HepG2 (cell line): ENCODE measurements around the gene SC5D.

Experiments
- YY1 ChIP-seq: IDR thresholded peaks from 2 replicates; pipeline ENCODE4 v1.6.1; 2011; ENCODE audit warnings: low read length, low read depth, moderate library complexity, mild to moderate bottlenecking; ENCODE audit not compliant: insufficient read depth, insufficient replicate concordance
- TF ChIP-seq, protein P1 (sequence below): sonication (generic); formaldehyde crosslinking; conservative IDR thresholded peaks from 2 replicates; pipeline ENCODE4 v1.5.0; 2020; ENCODE audit warnings: missing genetic modification reagents

DNA sequence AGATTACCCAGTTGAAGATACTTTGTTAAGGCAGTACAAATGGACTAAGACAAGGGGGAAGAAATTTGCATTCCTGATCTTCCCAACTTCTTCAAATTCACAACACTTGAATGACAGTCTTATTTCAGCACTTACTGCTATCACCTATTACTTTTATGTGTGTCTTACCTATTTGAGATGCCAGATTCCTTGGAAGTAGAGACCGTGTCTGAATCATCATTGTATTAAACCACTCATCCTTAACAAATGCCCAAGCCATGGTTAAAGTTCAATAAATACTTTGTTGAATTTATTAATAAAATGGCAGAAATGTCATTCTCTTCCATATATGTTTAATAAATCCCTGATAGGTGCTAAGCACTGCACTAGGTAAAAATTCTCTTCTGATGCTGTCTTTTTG, 18.3 kb downstream of the SC5D start:
- TF ChIP-seq, protein P1, sequence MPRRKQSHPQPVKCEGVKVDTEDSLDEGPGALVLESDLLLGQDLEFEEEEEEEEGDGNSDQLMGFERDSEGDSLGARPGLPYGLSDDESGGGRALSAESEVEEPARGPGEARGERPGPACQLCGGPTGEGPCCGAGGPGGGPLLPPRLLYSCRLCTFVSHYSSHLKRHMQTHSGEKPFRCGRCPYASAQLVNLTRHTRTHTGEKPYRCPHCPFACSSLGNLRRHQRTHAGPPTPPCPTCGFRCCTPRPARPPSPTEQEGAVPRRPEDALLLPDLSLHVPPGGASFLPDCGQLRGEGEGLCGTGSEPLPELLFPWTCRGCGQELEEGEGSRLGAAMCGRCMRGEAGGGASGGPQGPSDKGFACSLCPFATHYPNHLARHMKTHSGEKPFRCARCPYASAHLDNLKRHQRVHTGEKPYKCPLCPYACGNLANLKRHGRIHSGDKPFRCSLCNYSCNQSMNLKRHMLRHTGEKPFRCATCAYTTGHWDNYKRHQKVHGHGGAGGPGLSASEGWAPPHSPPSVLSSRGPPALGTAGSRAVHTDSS: no peak
- TF ChIP-seq YY1: no peak
